K562 (cell line): ENCODE measurements around the gene NCMAP. TPM values are rescaled to one million over a fixed set of nuclear protein-coding genes. Genes with fewer than 3 reads are reported as not detected.

Experiments
- ATAC-seq: fragments of 200-7000 bp; cut with Tn5 transposase; 3 replicates; pipeline ENCODE4 v1.9.1; 2020; ENCODE audit warnings: moderate library complexity
- BruUV-seq: library from RNA; stranded (reverse); fragments of 400-500 nt; replicated peaks from 2 replicates; lab custom pipeline; 2021; lab: Mats Ljungman, UMichigan
- CTCF ChIA-PET: fragments of 300-600 bp; formaldehyde crosslinking; extraction: SDS; loops from one replicate; lab custom pipeline; 2021; ENCODE audit warnings: low intra/inter-chr PET ratio; lab: Yijun Ruan, JAX
- POLR2A ChIA-PET: fragments of 300-600, 350-650 bp; sonication (Branson Sonifier 250); formaldehyde crosslinking; extraction: SDS; loops from one replicate; lab custom pipeline; 2021; ENCODE audit warnings: antibody characterized with exemption, inconsistent platforms; lab: Yijun Ruan, JAX
- DNase-seq, 4 experiments: peaks; one replicate each; pipeline versions ENCODE4 v3.0.0 to v3.0.0-alpha.2; 2011 to 2018; ENCODE audit warnings: low spot score in 3 of 4, mixed read lengths in 3 of 4; ENCODE audit errors: extremely low read depth in 1 of 4
- FAIRE-seq: peaks from 2 replicates; lab custom pipeline; 2011; peaks lifted over from hg19 to GRCh38; lab: Jason Lieb, UNC
- H2AFZ ChIP-seq: 2 replicates; pipeline ENCODE4 v1.6.0; 2011; ENCODE audit warnings: low read depth, low read length, control low read depth, inconsistent platforms
- H3K27ac ChIP-seq: fragments of 200-600 bp; 3 replicates; pipeline ENCODE4 v1.8.0; 2011; ENCODE audit warnings: low read depth, mild to moderate bottlenecking, control low read depth, inconsistent platforms, low read length, moderate library complexity, mixed read lengths; ENCODE audit errors: extremely low read depth
- H3K27me3 ChIP-seq, 2 experiments: fragments of 300-600 bp in 1 of 2; 2 replicates in 1 of 2; 3 replicates in 1 of 2; pipeline versions ENCODE4 v1.6.0 to v1.8.0; 2011; ENCODE audit warnings: inconsistent platforms in 2 of 2, low read length in 2 of 2, mild to moderate bottlenecking in 1 of 2, mixed read lengths in 1 of 2, moderate library complexity in 1 of 2; ENCODE audit not compliant: control insufficient read depth in 2 of 2, insufficient read depth in 2 of 2
- H3K36me3 ChIP-seq: fragments of 300-600 bp; 3 replicates; pipeline ENCODE4 v1.8.0; 2011; ENCODE audit warnings: mild to moderate bottlenecking, low read length, inconsistent platforms; ENCODE audit not compliant: control insufficient read depth, insufficient read depth
- H3K4me1 ChIP-seq, 2 experiments: fragments of 200-600 bp in 1 of 2; replicated peaks in 1 of 2; 2 replicates in 1 of 2; 3 replicates in 1 of 2; pipeline versions ENCODE4 v1.5.1 to v1.8.0; 2011; ENCODE audit warnings: inconsistent platforms in 2 of 2, low read length in 2 of 2, mild to moderate bottlenecking in 1 of 2, mixed read lengths in 1 of 2, moderate library complexity in 1 of 2; ENCODE audit not compliant: control insufficient read depth in 2 of 2, insufficient read depth in 2 of 2
- H3K4me2 ChIP-seq: 2 replicates; pipeline ENCODE4 v1.6.1; 2011; ENCODE audit warnings: low read length, control low read depth, inconsistent platforms, mixed read lengths; ENCODE audit not compliant: insufficient read depth
- H3K4me3 ChIP-seq: fragments of 200-600 bp; sonication (generic), shearing (Covaris generic); 2 replicates; pipeline ENCODE4 v1.5.1; 2016; ENCODE audit warnings: control low read depth, inconsistent platforms
- H3K79me2 ChIP-seq: fragments of 200-600 bp; 3 replicates; pipeline ENCODE4 v1.8.0; 2011; ENCODE audit warnings: low read length, inconsistent platforms; ENCODE audit not compliant: control insufficient read depth, insufficient read depth
- H3K9ac ChIP-seq, 2 experiments: 2 replicates each; pipeline versions ENCODE4 v1.6.0 to v1.6.1; 2011; ENCODE audit warnings: low read depth in 2 of 2, low read length in 2 of 2, control low read depth in 1 of 2, inconsistent platforms in 1 of 2, mild to moderate bottlenecking in 1 of 2, mixed read lengths in 1 of 2; ENCODE audit not compliant: insufficient read depth in 1 of 2
- H3K9me1 ChIP-seq: one replicate; pipeline ENCODE4 v1.6.0; 2011; ENCODE audit warnings: inconsistent platforms, mild to moderate bottlenecking, low read length, moderate library complexity; ENCODE audit not compliant: control insufficient read depth, insufficient read depth
- H3K9me3 ChIP-seq: replicated peaks from 2 replicates; pipeline ENCODE4 v1.5.1; 2011; ENCODE audit warnings: low read depth, low read length, inconsistent platforms; ENCODE audit not compliant: control insufficient read depth, insufficient read depth
- H4K20me1 ChIP-seq: replicated peaks from 2 replicates; pipeline ENCODE4 v1.6.1; 2011; ENCODE audit warnings: low read length, inconsistent platforms, mixed read lengths; ENCODE audit not compliant: control insufficient read depth, insufficient read depth
- ARHGAP35 ChIP-seq: fragments of 450-650 bp; IDR thresholded peaks from 2 replicates; pipeline ENCODE4 v1.6.1; 2018; ENCODE audit not compliant: partially characterized antibody
- ATF6 ChIP-seq: sonication (generic); formaldehyde crosslinking; IDR thresholded peaks from 2 replicates; pipeline ENCODE4 v1.4.0; 2020; ENCODE audit warnings: mild to moderate bottlenecking, missing genetic modification reagents
- BACH1 ChIP-seq: fragments of 200-800 bp; sonication (Bioruptor generic); IDR thresholded peaks from 2 replicates; pipeline ENCODE4 v1.6.1; 2016; ENCODE audit warnings: missing genetic modification characterization, missing compliant biosample characterization
- C11orf30 ChIP-seq: fragments of 450-650 bp; IDR thresholded peaks from 2 replicates; pipeline ENCODE4 v1.6.1; 2016; ENCODE audit warnings: low read depth, mild to moderate bottlenecking
- MAFF ChIP-seq: IDR thresholded peaks from 2 replicates; pipeline ENCODE4 v1.6.1; 2012; ENCODE audit warnings: low read length, improper control_type of control experiment
- MAFG ChIP-seq: fragments of 450-650 bp; conservative IDR thresholded peaks from 2 replicates; pipeline ENCODE4 v1.6.1; 2016; ENCODE audit warnings: missing genetic modification characterization, missing compliant biosample characterization
- NFE2 ChIP-seq: IDR thresholded peaks from 2 replicates; pipeline ENCODE4 v1.6.1; 2014; ENCODE audit warnings: antibody characterized with exemption, low read depth
- NFE2L1 ChIP-seq: fragments of 450-650 bp; IDR thresholded peaks from 2 replicates; pipeline ENCODE4 v1.6.1; 2016; ENCODE audit warnings: missing genetic modification characterization, low read depth, mild to moderate bottlenecking, missing compliant biosample characterization, moderate library complexity, borderline replicate concordance
- ZNF124 ChIP-seq: sonication (generic); formaldehyde crosslinking; IDR thresholded peaks from 2 replicates; pipeline ENCODE4 v1.8.1; 2022; ENCODE audit warnings: missing genetic modification reagents
- ZNF316 ChIP-seq: fragments of 450-650 bp; IDR thresholded peaks from 2 replicates; pipeline ENCODE4 v1.6.1; 2016
- ZSCAN29 ChIP-seq: fragments of 450-650 bp; IDR thresholded peaks from 2 replicates; pipeline ENCODE4 v1.6.1; 2017
- WGBS: fragments of 100-300 bp; shearing (Covaris generic); methylation state at CpG from one replicate; pipeline ENCODE4 v1.1.6; 2016; ENCODE audit warnings: low coverage, mixed read lengths; ENCODE audit not compliant: insufficient coverage; ENCODE audit errors: missing lambda C conversion rate; 5-methylcytosine and 5-hydroxymethylcytosine counted together
- in situ Hi-C: fragments of 300-500 bp; cut with MboI; formaldehyde crosslinking; loops from 4 replicates; pipeline ENCODE4 v1.15.0; 2018; ENCODE audit warnings: inconsistent platforms, mixed read lengths
- intact Hi-C: fragments of 100-400 bp; cut with micrococcal nuclease; formaldehyde crosslinking; loops from 2 replicates; pipeline ENCODE4 v1.14.2; 2022
- polyA plus RNA-seq, 8 experiments: library from polyadenylated mRNA; depleted of rRNA in 4 of 8; stranded (reverse) in 5 of 8; unstranded in 3 of 8; fragments of >200 nt; fragmentation: Nextera tagmentation in 2 of 8; fragmentation: Illumina TruSeq in 1 of 8; extraction: Ambion mirVana in 2 of 8; extraction: Trizol in 1 of 8; gene quantifications; 2 replicates each; pipeline versions ENCODE4 v1.2.1 to v1.2.3, GENCODE V29; 2011 to 2014; ENCODE audit warnings: inconsistent platforms in 1 of 8, missing spikeins in 1 of 8
- total RNA-seq, 7 experiments: library from RNA; depleted of rRNA in 6 of 7; stranded (reverse); fragments of >200 nt in 6 of 7; fragmentation: Illumina TruSeq in 2 of 7; extraction: Trizol in 2 of 7; gene quantifications; 2 replicates each; pipeline versions ENCODE4 v1.2.1 to v1.2.3, GENCODE V29; 2011 to 2021; ENCODE audit warnings: low replicate concordance in 1 of 7
- TF ChIP-seq, protein P1 (sequence below): fragments of 450-650 bp; formaldehyde crosslinking; IDR thresholded peaks from 2 replicates; pipeline ENCODE4 v1.4.0; 2020; ENCODE audit warnings: mild to moderate bottlenecking, moderate library complexity

Gene NCMAP
- total and polyA plus RNA-seq, 9 of the 15 experiments (the other 6 are each of a cell fraction or from before 2014, with no cell fraction given), result 0.03 TPM; not detected in 8

DNA sequence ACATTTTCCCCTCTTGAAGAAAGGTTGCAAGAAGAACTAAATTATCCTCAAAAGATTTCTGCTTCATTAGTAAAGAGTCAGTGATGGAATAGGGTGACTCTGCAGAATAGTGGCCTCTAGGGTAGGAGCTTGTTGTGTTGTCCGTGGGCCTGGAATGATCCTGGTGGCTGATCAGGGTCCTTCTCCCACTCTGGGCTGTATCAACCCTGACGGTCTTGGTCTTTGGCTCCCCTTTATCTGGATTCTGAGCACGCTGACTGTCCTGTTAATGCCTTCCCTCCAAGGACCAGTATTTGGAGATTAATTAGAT, 50.4 kb downstream of the NCMAP start:
- ATAC-seq (peak; percentile 74), DNase-seq (no peak), FAIRE-seq (no peak)
- no peaks in the 10 kb centered on the region for H3K79me2 ChIP-seq
- intact Hi-C loops, result no loop called here
- no peak overlapping the region for H3K4me3 ChIP-seq
- H3K27ac ChIP-seq, result no peak overlapping the region
- TF ChIP-seq, protein P1, sequence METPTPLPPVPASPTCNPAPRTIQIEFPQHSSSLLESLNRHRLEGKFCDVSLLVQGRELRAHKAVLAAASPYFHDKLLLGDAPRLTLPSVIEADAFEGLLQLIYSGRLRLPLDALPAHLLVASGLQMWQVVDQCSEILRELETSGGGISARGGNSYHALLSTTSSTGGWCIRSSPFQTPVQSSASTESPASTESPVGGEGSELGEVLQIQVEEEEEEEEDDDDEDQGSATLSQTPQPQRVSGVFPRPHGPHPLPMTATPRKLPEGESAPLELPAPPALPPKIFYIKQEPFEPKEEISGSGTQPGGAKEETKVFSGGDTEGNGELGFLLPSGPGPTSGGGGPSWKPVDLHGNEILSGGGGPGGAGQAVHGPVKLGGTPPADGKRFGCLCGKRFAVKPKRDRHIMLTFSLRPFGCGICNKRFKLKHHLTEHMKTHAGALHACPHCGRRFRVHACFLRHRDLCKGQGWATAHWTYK (CRISPR knock-in tag), result no peak
- TF ChIP-seq C11orf30 (peak; percentile 65), MAFF (peak; percentile 29; the same call in 1 of the 2 replicates), ARHGAP35 (no peak), MAFG (tag) (peak; percentile 86), ZSCAN29 (no peak), ZNF316 (peak; percentile 65), NFE2L1 (peak; percentile 42), ATF6 (no peak), NFE2 (peak; percentile 52), BACH1 (tag) (0 out of 2 replicates have a peak, but pooled peaks have one; percentile 56), ZNF124 (CRISPR knock-in tag) (no peak)
- BruUV-seq, result no TSS peak
- peak overlapping the region; percentile 22; the same call in 1 of the 2 replicates for H2AFZ ChIP-seq
- H3K4me1 ChIP-seq, result peaks cover 0 to 4% of the 10 kb centered on the region in 2 experiments; a peak in 1 of 5 replicates
- in situ Hi-C loops, result no loop called here
- no peak overlapping the region for H3K4me2 ChIP-seq
- peaks cover 15 to 34% of the 10 kb centered on the region in 2 experiments for H3K27me3 ChIP-seq
- no peaks in the 10 kb centered on the region for H3K9me3 ChIP-seq
- no peak overlapping the region for H3K9ac ChIP-seq
- no peaks in the 10 kb centered on the region for H3K36me3 ChIP-seq
- ChIA-PET POLR2A (interaction anchor here (0.6 to 1.6 kb wide), 3 partner anchors 10 to 36 kb away, joined by 3 to 6 read pairs (median 3); no protein-coding TSS in a partner anchor), CTCF (no interaction called here)
- no peaks in the 10 kb centered on the region for H3K9me1 ChIP-seq
- no peaks in the 10 kb centered on the region for H4K20me1 ChIP-seq
- 0% methylated on average over 3 of the region's 3 CpGs for WGBS
